Liver (tissue), 9 donors: ENCODE results near the gene WDR26. TPM values are rescaled to one million over a fixed set of nuclear protein-coding genes. Genes with fewer than 3 reads are reported as not detected.

Source experiments
- DNase-seq: peaks from one replicate; pipeline ENCODE4 v3.0.0-alpha.2; 2017; ENCODE audit warnings: low spot score
- H3K27ac ChIP-seq, 2 donors: one replicate each; pipeline ENCODE4 v1.7.0; 2013; ENCODE audit warnings: inconsistent platforms in 2 of 2, low read length in 2 of 2, control low read depth in 1 of 2, low read depth in 1 of 2, mild to moderate bottlenecking in 1 of 2
- H3K27me3 ChIP-seq, 4 donors: one replicate each; pipeline versions ENCODE4 v1.6.1 to v1.7.0; 2013; ENCODE audit warnings: low read length in 3 of 4, inconsistent platforms in 1 of 4, mild to moderate bottlenecking in 1 of 4, moderate library complexity in 1 of 4; ENCODE audit not compliant: control insufficient read depth in 4 of 4, insufficient read depth in 4 of 4
- H3K36me3 ChIP-seq, 4 donors: one replicate each; pipeline versions ENCODE4 v1.6.1 to v1.7.0; 2013; ENCODE audit warnings: low read length in 3 of 4, mild to moderate bottlenecking in 3 of 4, low read depth in 1 of 4, moderate library complexity in 1 of 4; ENCODE audit not compliant: control insufficient read depth in 4 of 4, insufficient read depth in 3 of 4
- H3K4me1 ChIP-seq, 4 donors: one replicate each; pipeline versions ENCODE4 v1.6.1 to v1.7.0; 2013; ENCODE audit warnings: low read length in 3 of 4, mild to moderate bottlenecking in 3 of 4, moderate library complexity in 1 of 4; ENCODE audit not compliant: control insufficient read depth in 4 of 4, insufficient read depth in 4 of 4
- H3K4me3 ChIP-seq, 3 donors: one replicate each; pipeline versions ENCODE4 v1.6.1 to v1.7.0; 2013; ENCODE audit warnings: low read length in 3 of 3, control low read depth in 1 of 3, low read depth in 1 of 3, mild to moderate bottlenecking in 1 of 3
- H3K9ac ChIP-seq, 2 donors: one replicate each; pipeline ENCODE4 v1.7.0; 2013; ENCODE audit warnings: low read length in 2 of 2, mild to moderate bottlenecking in 2 of 2, moderate library complexity in 2 of 2, control low read depth in 1 of 2, low read depth in 1 of 2
- H3K9me3 ChIP-seq, 4 donors: one replicate each; pipeline versions ENCODE4 v1.6.1 to v1.7.0; 2013; ENCODE audit warnings: low read length in 3 of 4; ENCODE audit not compliant: control insufficient read depth in 4 of 4
- ATF3 ChIP-seq: IDR thresholded peaks from 2 replicates; pipeline ENCODE4 v1.6.1; 2016; ENCODE audit warnings: antibody characterized with exemption
- EGR1 ChIP-seq, 2 donors: IDR thresholded peaks; 2 replicates each; pipeline ENCODE4 v1.6.1; 2016 to 2018; ENCODE audit warnings: antibody characterized with exemption in 2 of 2, low read depth in 2 of 2
- FOXA1 ChIP-seq: IDR thresholded peaks from 2 replicates; pipeline ENCODE4 v1.6.1; 2016; ENCODE audit warnings: antibody characterized with exemption
- HNF4A ChIP-seq, 2 donors: conservative IDR thresholded peaks; 2 replicates each; pipeline ENCODE4 v1.6.1; 2016; ENCODE audit warnings: antibody characterized with exemption in 2 of 2, mild to moderate bottlenecking in 2 of 2
- NR2F2 ChIP-seq: IDR thresholded peaks from 2 replicates; pipeline ENCODE4 v1.6.1; 2016; ENCODE audit warnings: antibody characterized with exemption
- RAD21 ChIP-seq, 2 donors: IDR thresholded peaks; 2 replicates each; pipeline ENCODE4 v1.6.1; 2016; ENCODE audit warnings: antibody characterized with exemption in 2 of 2, mild to moderate bottlenecking in 2 of 2
- RXRA ChIP-seq, 2 donors: IDR thresholded peaks; 2 replicates each; pipeline ENCODE4 v1.6.1; 2017 to 2018; ENCODE audit warnings: antibody characterized with exemption in 2 of 2, mild to moderate bottlenecking in 1 of 2
- SP1 ChIP-seq: IDR thresholded peaks from 2 replicates; pipeline ENCODE4 v1.6.1; 2018; ENCODE audit warnings: antibody characterized with exemption, mild to moderate bottlenecking
- YY1 ChIP-seq: IDR thresholded peaks from 2 replicates; pipeline ENCODE4 v1.6.1; 2016; ENCODE audit warnings: antibody characterized with exemption, mild to moderate bottlenecking
- ZBTB33 ChIP-seq: IDR thresholded peaks from 2 replicates; pipeline ENCODE4 v1.6.1; 2016; ENCODE audit warnings: antibody characterized with exemption
- WGBS: extraction: QIAGEN DNeasy Blood & Tissue Kit; methylation state at CpG from one replicate; pipeline ENCODE4 v1.1.7; 2013; 5-methylcytosine and 5-hydroxymethylcytosine counted together
- polyA plus RNA-seq, 2 donors: library from polyadenylated mRNA; stranded (reverse) in 1 of 2; unstranded in 1 of 2; fragments of 200-250 nt in 1 of 2; fragments of >200 nt in 1 of 2; fragmentation: Nextera tagmentation in 1 of 2; extraction: Ambion mirVana in 1 of 2; gene quantifications; one replicate each; pipeline versions ENCODE4 v1.2.1 to v1.2.3, GENCODE V29; 2013 to 2015
- total RNA-seq, 2 donors: library from RNA; depleted of rRNA; stranded (reverse); fragments of >200 nt; gene quantifications; one replicate each; pipeline ENCODE4 v1.2.3, GENCODE V29; 2014
- donor health status: healthy.
- donor health status: healthy.
- donor health status: healthy.
- donor health status: healthy.
- donor health status: healthy.

The WDR26 gene
- total and polyA plus RNA-seq, 4 donors: 9.4 to 119 (median 34.9) TPM

GRCh38 chr1:224457782-224458144 lies 23.2 kb upstream of the WDR26 start:
- Histone ChIP-seq H3K36me3 (no peaks in the 10 kb centered on the region), H3K9ac (no peak overlapping the region), H3K27ac (no peak overlapping the region), H3K4me3 (no peak overlapping the region), H3K4me1 (peaks cover 2 to 14% (median 6%) of the 10 kb centered on the region in 4 donors), H3K9me3 (no peaks in the 10 kb centered on the region), H3K27me3 (no peaks in the 10 kb centered on the region)
- no peak for DNase-seq
- 91% methylated on average over 1 of the region's 1 CpG for WGBS
- TF ChIP-seq FOXA1: no peak

- peaks cover 2 to 14% (median 6%) of the 10 kb centered on the region in 4 donors for H3K4me1 ChIP-seq
- no peak overlapping the region for H3K4me3 ChIP-seq
- no peaks in the 10 kb centered on the region for H3K27me3 ChIP-seq
- no peaks in the 10 kb centered on the region for H3K36me3 ChIP-seq
- TF ChIP-seq NR2F2: no peak
- TF ChIP-seq SP1: no peak
- TF ChIP-seq FOXA1: no peak
- TF ChIP-seq EGR1 (IDR thresholded peaks at IDR 0.05; ENCODE audit: low read depth in 2 of 2): no peak
- TF ChIP-seq YY1: no peak
- no peak for TF ChIP-seq HNF4A (conservative IDR thresholded peaks at IDR 0.05)
- TF ChIP-seq ZBTB33: no peak
- no peak for TF ChIP-seq RXRA (IDR thresholded peaks at IDR 0.05)
- WGBS: 87% methylated on average over 7 of the region's 7 CpGs
- no peaks in the 10 kb centered on the region for H3K9me3 ChIP-seq
- peak overlapping the region; percentile 51 to 59 for H3K27ac ChIP-seq
- H3K9ac ChIP-seq: no peak overlapping the region
- DNase-seq: no peak
Observed at GRCh38 chr1:224456637-224456953, 22.0 kb upstream of the WDR26 start.

GRCh38 chr1:224454402-224455055 lies 19.9 kb upstream of the WDR26 start:
- H3K9me3 ChIP-seq: no peaks in the 10 kb centered on the region
- H3K36me3 ChIP-seq: no peaks in the 10 kb centered on the region
- TF ChIP-seq HNF4A (conservative IDR thresholded peaks at IDR 0.05) (peak in 1 of 2 donors; percentile 18), RAD21 (IDR thresholded peaks at IDR 0.05) (peak in 1 of 2 donors; percentile 6), ATF3 (no peak), SP1 (no peak)
- H3K27ac ChIP-seq: no peak overlapping the region
- H3K27me3 ChIP-seq: no peaks in the 10 kb centered on the region
- peaks cover 2 to 12% (median 6%) of the 10 kb centered on the region in 4 donors for H3K4me1 ChIP-seq
- no peak overlapping the region for H3K9ac ChIP-seq
- 72% methylated on average over 8 of the region's 8 CpGs for WGBS
- H3K4me3 ChIP-seq: no peak overlapping the region
- DNase-seq: no peak

GRCh38 chr1:224450561-224451350 lies 16.2 kb upstream of the WDR26 start:
- TF ChIP-seq NR2F2: no peak
- 79% methylated on average over 7 of the region's 7 CpGs for WGBS
- H3K4me3 ChIP-seq: no peak overlapping the region
- H3K36me3 ChIP-seq: no peaks in the 10 kb centered on the region
- no peak overlapping the region for H3K27ac ChIP-seq
- no peaks in the 10 kb centered on the region for H3K9me3 ChIP-seq
- no peaks in the 10 kb centered on the region for H3K4me1 ChIP-seq
- H3K27me3 ChIP-seq: no peaks in the 10 kb centered on the region
- DNase-seq: no peak
- no peak overlapping the region for H3K9ac ChIP-seq
